Mucosa of gallbladder (tissue), 1 donor: ENCODE results near the gene DLL4. TPM values are rescaled to one million over a fixed set of nuclear protein-coding genes. Genes with fewer than 3 reads are reported as not detected.

ENCODE experiments used
- total RNA-seq: library from RNA; stranded (reverse); gene quantifications from one replicate; pipeline ENCODE4 v1.2.1, GENCODE V29; 2021
- donor health status: DM: no; HTN: no; CAD: no.

Gene DLL4
- total RNA-seq, 1 donor from 2014 or later, result 7.2 TPM

Other genes starting within 250 kb of the DLL4 start
- 1.3 TPM for gene RAD51, start 234.2 kb upstream of the DLL4 start, total RNA-seq
- 41.1 TPM for gene RMDN3, start 174.1 kb upstream of the DLL4 start, total RNA-seq
- gene GCHFR, start 165.3 kb upstream of the DLL4 start, total RNA-seq, result 33.1 TPM
- gene C15orf62, start 159.4 kb upstream of the DLL4 start, total RNA-seq, result 1.4 TPM
- gene ZFYVE19, start 122.3 kb upstream of the DLL4 start, total RNA-seq, result 45.5 TPM
- 41.2 TPM for gene DNAJC17, start 121.9 kb upstream of the DLL4 start, total RNA-seq
- 23.4 TPM for gene PPP1R14D, start 100.6 kb upstream of the DLL4 start, total RNA-seq
- 232 TPM for gene SPINT1, start 85.3 kb upstream of the DLL4 start, total RNA-seq
- gene RHOV, start 55.1 kb upstream of the DLL4 start, total RNA-seq, result 0.63 TPM
- gene VPS18, start 34.9 kb upstream of the DLL4 start, total RNA-seq, result 42.2 TPM
- gene CHAC1, start 24.1 kb downstream of the DLL4 start, total RNA-seq, result 2.8 TPM
- 20.1 TPM for gene INO80, start 186.9 kb downstream of the DLL4 start, total RNA-seq